Hematopoietic multipotent progenitor cell (in vitro differentiated cells): ENCODE results near the gene ECI2. TPM values are rescaled to one million over a fixed set of nuclear protein-coding genes. Genes with fewer than 3 reads are reported as not detected.
A peak's percentile ranks its signal among the peaks of the same experiment; 100 is the strongest.
"Not testable (repeated sequence)": the region's sequence is repeated elsewhere in the genome, so short reads cannot be mapped to it uniquely, and the experiment has no call there.

ENCODE experiments used
- DNase-seq, 3 donors: peaks; one replicate each; pipeline ENCODE4 v3.0.0-alpha.2; 2011 to 2015; ENCODE audit warnings: low read depth in 2 of 3, low spot score in 2 of 3
- total RNA-seq: library from RNA; depleted of rRNA; stranded (reverse); fragments of >200 nt; gene quantifications from one replicate; pipeline ENCODE4 v1.2.3, GENCODE V29; 2012

The ECI2 gene
- total RNA-seq, 1 donor, result 38.0 TPM

- DNase-seq, result no peak
Measured at GRCh38 chr6:4103929-4104328, 31.4 kb downstream of the ECI2 start.

- no peak for DNase-seq
Measured at GRCh38 chr6:4102687-4103244, 32.6 kb downstream of the ECI2 start.

GRCh38 chr6:4101298-4101697 lies 34.1 kb downstream of the ECI2 start:
- DNase-seq, result no peak

- no peak for DNase-seq
Measured at GRCh38 chr6:4100655-4101054, 34.7 kb downstream of the ECI2 start.

- no peak for DNase-seq
Measured at GRCh38 chr6:4093288-4093687, 42.1 kb downstream of the ECI2 start.

- DNase-seq, result no peak
Measured at GRCh38 chr6:4091941-4092340, 43.4 kb downstream of the ECI2 start.

- DNase-seq, result not testable (repeated sequence)
Measured at GRCh38 chr6:4090043-4090442, 45.3 kb downstream of the ECI2 start.

GRCh38 chr6:4088704-4089103 lies 46.7 kb downstream of the ECI2 start:
- no peak for DNase-seq

GRCh38 chr6:4085332-4085700 lies 50.1 kb downstream of the ECI2 start:
- DNase-seq, result no peak

- DNase-seq, result no peak
Measured at GRCh38 chr6:4084444-4085331, 50.7 kb downstream of the ECI2 start.

GRCh38 chr6:4078691-4079471 lies 56.5 kb downstream of the ECI2 start, which contains the start of gene FAM217A:
FAM217A (minus strand) TSS chr6:4079137; CDS start chr6:4077414, 1,723 bp downstream.
- DNase-seq, result peak in 1 of 3 donors; percentile 14

GRCh38 chr6:4074478-4075235 lies 60.7 kb downstream of the ECI2 start:
- no peak for DNase-seq

GRCh38 chr6:4071330-4071729 lies 64.0 kb downstream of the ECI2 start:
- no peak for DNase-seq

GRCh38 chr6:4069199-4069598 lies 66.2 kb downstream of the ECI2 start:
- no peak for DNase-seq

- no peak for DNase-seq
Measured at GRCh38 chr6:4067673-4068072, 67.7 kb downstream of the ECI2 start.

- DNase-seq, result no peak
Measured at GRCh38 chr6:4066029-4066755, 69.2 kb downstream of the ECI2 start.
